ENCODE data around the gene MINDY2.

The MINDY2 gene

GRCh38 chr15:58773024-58773423 is 1.9 kb downstream of the MINDY2 start:
- no peak for TF ChIP-seq CTCF (IDR thresholded peaks at IDR 0.05)

- no peak for TF ChIP-seq CTCF (IDR thresholded peaks at IDR 0.05)
These were observed 4.3 kb downstream of the MINDY2 start for GRCh38 chr15:58775402-58775801.

GRCh38 chr15:58777107-58777506 is 6.0 kb downstream of the MINDY2 start:
- TF ChIP-seq CTCF (IDR thresholded peaks at IDR 0.05), result no peak

- TF ChIP-seq CTCF (IDR thresholded peaks at IDR 0.05), result no peak
These were observed 8.5 kb downstream of the MINDY2 start for GRCh38 chr15:58779554-58779953.

DNA sequence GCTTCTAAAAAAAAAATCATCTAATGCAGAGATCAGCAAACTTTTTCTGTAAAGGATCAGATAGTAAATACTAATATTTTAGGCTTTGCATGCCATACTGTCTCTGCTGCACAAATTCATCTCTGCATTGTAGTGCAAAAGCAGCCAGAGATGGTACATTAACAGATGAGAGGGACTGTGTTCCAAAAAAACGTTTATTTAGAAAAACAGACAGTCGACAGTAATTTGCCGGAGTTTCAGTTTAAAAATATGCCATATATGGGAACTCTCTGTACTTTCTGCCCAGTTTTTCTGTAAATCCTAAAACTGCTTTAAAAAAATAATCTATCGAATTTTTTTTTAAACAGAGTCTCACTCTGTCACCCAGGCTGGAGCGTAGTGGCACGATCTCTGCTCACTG is 14.3 kb downstream of the MINDY2 start:
- TF ChIP-seq CTCF (IDR thresholded peaks at IDR 0.05), result no peak

DNA sequence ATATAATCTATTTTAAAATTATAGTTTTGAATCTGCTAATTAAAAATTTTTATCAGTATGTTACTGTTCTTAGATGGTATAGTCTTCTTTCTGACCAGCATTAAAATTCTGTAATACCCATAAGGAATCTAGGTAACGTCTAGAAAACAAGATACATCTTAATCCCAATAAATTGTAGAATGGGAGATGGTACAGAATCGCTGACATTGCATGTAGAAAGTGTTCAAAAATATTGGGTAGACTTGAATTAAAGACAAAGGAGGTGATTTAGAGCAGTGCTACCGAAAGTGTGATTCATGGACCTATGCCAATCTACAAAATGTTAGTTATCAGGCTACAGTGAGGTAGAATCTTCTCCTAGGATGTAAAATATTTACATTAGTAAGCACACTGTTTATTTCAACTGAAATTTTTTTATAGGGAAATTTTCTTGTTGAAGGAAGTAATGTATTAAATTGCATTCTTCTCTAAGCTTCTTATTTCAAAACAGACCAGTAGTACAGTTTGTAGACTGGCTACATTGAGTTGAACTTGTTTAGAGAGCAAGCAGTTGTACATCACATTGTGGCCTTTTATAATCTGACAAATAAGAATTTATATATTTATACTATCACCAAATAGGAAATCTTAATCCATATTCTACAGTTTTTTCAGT is 17.1 kb downstream of the MINDY2 start:
- TF ChIP-seq CTCF (IDR thresholded peaks at IDR 0.05), result no peak

- no peak for TF ChIP-seq CTCF (IDR thresholded peaks at IDR 0.05)
These were observed 22.8 kb downstream of the MINDY2 start for GRCh38 chr15:58793862-58794261.

GRCh38 chr15:58795825-58796224 is 24.7 kb downstream of the MINDY2 start:
- TF ChIP-seq CTCF (IDR thresholded peaks at IDR 0.05), result no peak
